Progenitor cell of endocrine pancreas (in vitro differentiated cells): ENCODE data around the gene CCDC38. TPM values are rescaled to one million over a fixed set of nuclear protein-coding genes. Genes with fewer than 3 reads are reported as not detected.

Experiments
- DNase-seq: peaks from one replicate; pipeline ENCODE4 v3.0.0; 2021; ENCODE audit warnings: low spot score; ENCODE audit not compliant: unreplicated experiment
- H3K27ac Mint-ChIP-seq: 2 replicates; pipeline ENCODE4 v1.8.0; 2021; ENCODE audit warnings: mild to moderate bottlenecking, moderate library complexity, mixed read lengths
- H3K27me3 Mint-ChIP-seq: 2 replicates; pipeline ENCODE4 v1.8.0; 2021; ENCODE audit warnings: mixed read lengths
- H3K36me3 Mint-ChIP-seq: 2 replicates; pipeline ENCODE4 v1.8.0; 2022; ENCODE audit warnings: mixed read lengths; ENCODE audit not compliant: insufficient read depth
- H3K4me1 Mint-ChIP-seq: 2 replicates; pipeline ENCODE4 v1.8.0; 2021; ENCODE audit warnings: low read depth, mixed read lengths
- H3K4me3 Mint-ChIP-seq: 2 replicates; pipeline ENCODE4 v1.8.0; 2021; ENCODE audit warnings: low read depth, mild to moderate bottlenecking, moderate library complexity, mixed read lengths
- H3K9me3 Mint-ChIP-seq: 2 replicates; pipeline ENCODE4 v1.8.0; 2021; ENCODE audit warnings: low read depth, mixed read lengths
- CTCF ChIP-seq: fragments of 200-600 bp; sonication (generic); IDR thresholded peaks from one replicate; pipeline ENCODE4 v1.5.0; 2021; ENCODE audit warnings: antibody characterized with exemption, mild to moderate bottlenecking; ENCODE audit not compliant: unreplicated experiment
- total RNA-seq: library from RNA; stranded (reverse); gene quantifications from 2 replicates; pipeline ENCODE4 v1.2.1, GENCODE V29; 2021

Gene CCDC38
- total RNA-seq, 1 donor from 2014 or later, result not detected

- TF ChIP-seq CTCF, result no peak
- H3K27ac Mint-ChIP-seq, result no peak overlapping the region
- peaks cover 2% of the 10 kb centered on the region for H3K4me1 Mint-ChIP-seq
- no peaks in the 10 kb centered on the region for H3K36me3 Mint-ChIP-seq
- H3K9me3 Mint-ChIP-seq, result peaks cover 3% of the 10 kb centered on the region
- no peak overlapping the region for H3K4me3 Mint-ChIP-seq
- no peaks in the 10 kb centered on the region for H3K27me3 Mint-ChIP-seq
- DNase-seq, result no peak
Observed at GRCh38 chr12:95953000-95953399, 10.6 kb upstream of the CCDC38 start.

- Mint-ChIP-seq H3K4me1 (peaks cover 2% of the 10 kb centered on the region), H3K36me3 (no peaks in the 10 kb centered on the region), H3K4me3 (no peak overlapping the region), H3K27ac (no peak overlapping the region), H3K27me3 (no peaks in the 10 kb centered on the region), H3K9me3 (peaks cover 3% of the 10 kb centered on the region)
- TF ChIP-seq CTCF, result no peak
- no peak for DNase-seq
Observed at GRCh38 chr12:95951515-95951914, 9.1 kb upstream of the CCDC38 start.

- Mint-ChIP-seq H3K4me3 (no peak overlapping the region), H3K36me3 (no peaks in the 10 kb centered on the region), H3K9me3 (peaks cover 3% of the 10 kb centered on the region), H3K27me3 (peaks cover 10% of the 10 kb centered on the region), H3K27ac (no peak overlapping the region), H3K4me1 (peaks cover 2% of the 10 kb centered on the region)
- TF ChIP-seq CTCF, result no peak
- DNase-seq, result no peak
Observed at GRCh38 chr12:95949477-95950206, 7.2 kb upstream of the CCDC38 start.

GRCh38 chr12:95944108-95944704 is 1.8 kb upstream of the CCDC38 start:
- TF ChIP-seq CTCF, result no peak
- no peaks in the 10 kb centered on the region for H3K9me3 Mint-ChIP-seq
- peaks cover 2% of the 10 kb centered on the region for H3K4me1 Mint-ChIP-seq
- no peak for DNase-seq
- H3K4me3 Mint-ChIP-seq, result peak overlapping the region; percentile 44
- no peaks in the 10 kb centered on the region for H3K36me3 Mint-ChIP-seq
- no peak overlapping the region for H3K27ac Mint-ChIP-seq
- H3K27me3 Mint-ChIP-seq, result peaks cover 17% of the 10 kb centered on the region

GRCh38 chr12:95943330-95943842 is 972 bp upstream of the CCDC38 start, which contains the start of gene AMDHD1:
TSS of gene AMDHD1 (plus strand) at chr12:95943331. CDS start at chr12:95943399, 68 bp downstream.
- Mint-ChIP-seq H3K9me3 (no peaks in the 10 kb centered on the region), H3K36me3 (no peaks in the 10 kb centered on the region), H3K4me3 (peak within 1 kb of the TSS; percentile 82), H3K27ac (peak within 1 kb of the TSS; percentile 80), H3K4me1 (peaks cover 2% of the 10 kb centered on the region), H3K27me3 (peaks cover 20% of the 10 kb centered on the region)
- peak; percentile 60 for DNase-seq
- peak; percentile 44 for TF ChIP-seq CTCF
